Activated T-cell treated with anti-CD3 and anti-CD28 coated beads, Interleukin-2, amount 50 U/mL, for 24 hours (primary cell): Measurements from ENCODE around the gene PUS1.
"Not testable (repeated sequence)": the region's sequence is repeated elsewhere in the genome, so short reads cannot be mapped to it uniquely, and the experiment has no call there.

Source experiments
- DNase-seq: peaks from one replicate; pipeline ENCODE4 v3.0.0-alpha.2; 2020
- H3K27ac Mint-ChIP-seq: 2 replicates; pipeline ENCODE4 v1.8.0; 2020; ENCODE audit warnings: mild to moderate bottlenecking, mixed read lengths
- H3K27me3 Mint-ChIP-seq: 2 replicates; pipeline ENCODE4 v1.8.0; 2020; ENCODE audit warnings: mixed read lengths
- H3K36me3 Mint-ChIP-seq: 2 replicates; pipeline ENCODE4 v1.8.0; 2020; ENCODE audit warnings: low read depth, mixed read lengths
- H3K4me1 Mint-ChIP-seq: 2 replicates; pipeline ENCODE4 v1.8.0; 2020; ENCODE audit warnings: low read depth, mixed read lengths
- H3K4me3 Mint-ChIP-seq: 2 replicates; pipeline ENCODE4 v1.8.0; 2020; ENCODE audit warnings: mild to moderate bottlenecking, moderate library complexity, mixed read lengths
- H3K9me3 Mint-ChIP-seq: 2 replicates; pipeline ENCODE4 v1.8.0; 2020; ENCODE audit warnings: mixed read lengths

The PUS1 gene

DNA sequence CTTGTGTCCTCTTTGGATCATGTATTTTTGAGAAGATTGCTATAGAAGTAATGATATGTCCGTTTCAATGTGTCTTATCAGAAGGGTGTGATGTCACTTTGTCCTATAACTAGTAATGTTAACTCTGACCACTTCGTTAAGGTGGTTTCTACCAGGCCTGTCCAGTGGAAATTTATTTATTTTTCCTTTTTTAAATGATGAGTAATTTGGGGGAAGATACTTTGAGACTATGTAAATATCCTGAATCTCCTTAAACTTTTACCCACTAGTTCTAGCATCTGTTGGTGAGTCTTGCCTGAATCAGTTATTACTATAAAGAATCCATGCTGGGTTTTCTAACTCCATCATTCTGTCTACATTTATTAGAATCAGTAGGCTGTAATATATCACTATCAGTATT lies 36.0 kb downstream of the PUS1 start:
- DNase-seq: no peak
- Mint-ChIP-seq H3K36me3 (peaks cover 69% of the 10 kb centered on the region), H3K4me3 (no peak overlapping the region), H3K27me3 (no peaks in the 10 kb centered on the region), H3K9me3 (no peaks in the 10 kb centered on the region), H3K4me1 (peaks cover 62% of the 10 kb centered on the region), H3K27ac (no peak overlapping the region)

DNA sequence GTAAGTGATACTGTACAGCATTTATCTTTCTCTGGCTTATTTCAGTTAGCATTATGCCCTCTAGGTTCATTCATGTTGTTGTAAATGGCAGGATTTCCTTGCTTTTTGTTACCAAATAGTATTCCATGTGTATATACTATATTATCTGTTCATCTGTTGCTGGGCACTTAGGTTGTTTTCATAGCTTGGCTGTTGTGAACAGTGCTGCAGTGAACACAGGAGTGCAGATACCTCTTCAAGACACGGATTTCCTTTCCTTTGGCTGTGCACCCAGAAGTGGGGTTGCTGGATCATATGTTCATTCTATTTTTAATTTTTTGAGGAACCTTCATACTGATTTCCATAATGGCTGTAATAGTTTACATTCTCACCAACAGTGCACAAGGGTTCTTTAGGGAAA lies 42.1 kb downstream of the PUS1 start:
- H3K27ac Mint-ChIP-seq: no peak overlapping the region
- no peaks in the 10 kb centered on the region for H3K9me3 Mint-ChIP-seq
- H3K27me3 Mint-ChIP-seq: no peaks in the 10 kb centered on the region
- peaks cover 46% of the 10 kb centered on the region for H3K4me1 Mint-ChIP-seq
- no peak for DNase-seq
- no peak overlapping the region for H3K4me3 Mint-ChIP-seq
- H3K36me3 Mint-ChIP-seq: peaks cover 63% of the 10 kb centered on the region

DNA sequence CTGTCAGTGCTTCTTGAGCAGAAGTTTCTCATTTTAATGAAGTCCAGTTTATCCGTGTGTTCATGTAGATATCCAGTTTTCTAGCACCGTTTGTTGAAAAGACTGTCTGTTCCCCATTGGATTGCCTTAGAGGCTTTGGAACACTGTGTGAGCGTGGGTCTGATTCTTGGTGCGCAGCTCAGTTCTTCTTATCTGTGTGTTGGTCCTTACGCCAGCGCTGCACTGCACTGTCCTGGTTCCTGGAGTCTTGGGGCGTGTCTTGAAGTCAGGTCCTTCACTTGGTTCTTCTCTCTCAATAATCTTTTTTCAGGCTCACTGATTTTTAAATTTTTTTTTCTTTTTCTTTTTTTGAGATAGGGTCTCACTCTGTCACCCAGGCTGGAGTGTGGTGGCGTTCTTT lies 46.2 kb downstream of the PUS1 start:
- Mint-ChIP-seq H3K9me3 (no peaks in the 10 kb centered on the region), H3K4me3 (no peak overlapping the region), H3K27ac (peak overlapping the region; percentile 14), H3K36me3 (peaks cover 63% of the 10 kb centered on the region), H3K4me1 (peaks cover 36% of the 10 kb centered on the region), H3K27me3 (no peaks in the 10 kb centered on the region)
- DNase-seq: no peak

DNA sequence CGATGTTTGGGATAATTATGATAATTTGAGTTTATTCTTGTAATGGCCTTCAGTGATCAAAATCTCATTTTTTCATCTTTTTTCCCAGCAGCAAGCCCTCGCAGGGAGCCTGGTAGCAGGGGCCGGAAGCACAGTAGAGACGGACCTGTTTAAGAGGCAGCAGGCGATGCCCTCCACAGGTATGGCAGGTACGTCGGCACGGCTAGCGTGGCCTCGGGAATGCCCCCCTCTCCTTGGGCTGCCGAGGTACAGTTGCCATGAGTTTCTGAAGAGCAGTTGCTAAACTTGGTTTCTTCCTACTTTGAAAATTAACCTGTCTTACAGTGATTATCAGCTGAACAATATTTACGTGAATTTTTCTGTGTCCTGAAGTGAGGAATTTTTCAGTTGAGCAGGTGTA lies 50.5 kb downstream of the PUS1 start:
- Mint-ChIP-seq H3K36me3 (peaks cover 73% of the 10 kb centered on the region), H3K4me3 (no peak overlapping the region), H3K27ac (no peak overlapping the region), H3K27me3 (no peaks in the 10 kb centered on the region), H3K9me3 (no peaks in the 10 kb centered on the region), H3K4me1 (peaks cover 25% of the 10 kb centered on the region)
- no peak for DNase-seq

DNA sequence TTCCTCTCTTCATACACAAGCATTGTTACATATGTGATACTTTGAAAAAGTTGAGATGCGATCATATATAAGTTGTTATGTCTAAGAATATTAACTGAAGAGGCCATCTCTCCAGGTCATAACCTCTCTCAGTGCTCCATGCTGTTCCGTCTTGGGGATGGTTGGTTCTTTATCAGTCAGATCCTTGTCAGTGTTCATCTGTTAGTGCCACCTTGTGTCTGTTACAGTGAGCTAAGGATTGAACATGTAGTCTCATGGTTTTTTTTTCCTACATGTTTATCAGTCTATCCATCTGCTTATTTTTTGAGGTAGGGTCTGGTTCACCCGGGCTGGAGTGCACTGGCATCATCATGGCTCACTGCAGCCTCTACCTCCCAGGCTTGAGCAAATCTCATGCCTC lies 51.2 kb downstream of the PUS1 start:
- H3K36me3 Mint-ChIP-seq: peaks cover 76% of the 10 kb centered on the region
- no peak for DNase-seq

DNA sequence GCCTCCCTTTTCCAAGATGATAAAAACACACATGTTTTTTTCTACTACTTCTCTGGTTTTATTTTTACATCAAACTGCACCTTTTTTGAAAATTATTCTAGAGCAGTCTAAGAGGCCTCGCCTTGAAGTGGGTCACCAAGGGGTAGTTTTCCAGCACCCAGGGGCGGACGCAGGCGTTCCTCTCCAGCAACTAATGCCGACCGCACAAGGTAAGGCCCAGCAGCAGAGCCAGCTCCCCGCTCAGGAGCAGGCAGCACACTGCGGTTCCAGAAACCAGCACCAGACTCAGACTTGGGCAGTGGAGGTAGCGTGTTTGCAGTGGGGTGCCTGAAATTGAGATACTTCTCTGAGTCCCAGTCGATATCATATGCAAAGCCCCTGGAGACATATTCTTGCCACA lies 52.3 kb downstream of the PUS1 start:
- peaks cover 79% of the 10 kb centered on the region for H3K36me3 Mint-ChIP-seq
- H3K27ac Mint-ChIP-seq: no peak overlapping the region
- no peaks in the 10 kb centered on the region for H3K9me3 Mint-ChIP-seq
- DNase-seq: no peak
- no peaks in the 10 kb centered on the region for H3K27me3 Mint-ChIP-seq
- H3K4me1 Mint-ChIP-seq: peaks cover 14% of the 10 kb centered on the region
- H3K4me3 Mint-ChIP-seq: no peak overlapping the region

More for the DNA sequence above, 51.2 kb downstream of the PUS1 start:
- no peaks in the 10 kb centered on the region for H3K9me3 Mint-ChIP-seq
- peak overlapping the region; percentile 26 for H3K27ac Mint-ChIP-seq
- no peak overlapping the region for H3K4me3 Mint-ChIP-seq
- peaks cover 20% of the 10 kb centered on the region for H3K4me1 Mint-ChIP-seq
- H3K27me3 Mint-ChIP-seq: no peaks in the 10 kb centered on the region

DNA sequence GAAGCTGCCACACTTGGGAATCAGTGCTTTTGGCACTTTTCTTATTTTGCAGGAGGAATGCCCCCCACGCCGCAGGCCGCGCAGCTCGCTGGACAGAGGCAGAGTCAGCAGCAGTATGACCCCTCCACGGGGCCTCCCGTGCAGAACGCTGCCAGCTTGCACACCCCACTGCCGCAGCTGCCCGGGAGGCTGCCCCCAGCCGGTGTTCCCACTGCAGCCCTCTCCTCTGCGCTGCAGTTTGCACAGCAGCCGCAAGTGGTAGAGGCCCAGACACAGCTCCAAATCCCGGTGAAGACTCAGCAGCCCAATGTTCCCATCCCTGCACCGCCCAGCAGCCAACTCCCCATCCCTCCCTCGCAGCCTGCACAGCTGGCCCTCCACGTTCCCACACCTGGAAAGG lies 53.0 kb downstream of the PUS1 start:
- Mint-ChIP-seq H3K4me3 (no peak overlapping the region), H3K9me3 (no peaks in the 10 kb centered on the region), H3K27ac (no peak overlapping the region), H3K4me1 (peaks cover 10% of the 10 kb centered on the region), H3K27me3 (no peaks in the 10 kb centered on the region), H3K36me3 (peaks cover 82% of the 10 kb centered on the region)
- no peak for DNase-seq

DNA sequence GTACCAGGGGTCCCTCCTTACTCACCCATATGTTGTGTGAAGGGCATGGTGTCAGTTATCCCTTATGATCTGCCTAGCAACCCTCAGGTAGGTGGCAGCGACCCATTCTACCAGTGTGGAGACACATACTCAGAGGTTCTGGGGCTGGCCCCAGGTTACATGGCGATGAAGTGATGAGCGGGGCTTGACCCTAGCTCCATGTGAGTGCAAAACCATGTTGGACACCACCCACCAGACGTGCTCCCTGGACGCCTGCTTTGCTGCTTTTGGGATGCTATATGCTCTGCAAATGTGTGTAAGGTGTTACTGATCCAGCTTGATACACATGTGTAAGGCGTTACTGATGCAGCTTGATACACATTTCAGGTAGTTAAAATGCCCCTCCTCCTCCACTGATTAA lies 54.0 kb downstream of the PUS1 start:
- Mint-ChIP-seq H3K36me3 (peaks cover 85% of the 10 kb centered on the region), H3K4me1 (peaks cover 5% of the 10 kb centered on the region), H3K27me3 (no peaks in the 10 kb centered on the region), H3K27ac (no peak overlapping the region), H3K4me3 (no peak overlapping the region), H3K9me3 (no peaks in the 10 kb centered on the region)
- DNase-seq: no peak

DNA sequence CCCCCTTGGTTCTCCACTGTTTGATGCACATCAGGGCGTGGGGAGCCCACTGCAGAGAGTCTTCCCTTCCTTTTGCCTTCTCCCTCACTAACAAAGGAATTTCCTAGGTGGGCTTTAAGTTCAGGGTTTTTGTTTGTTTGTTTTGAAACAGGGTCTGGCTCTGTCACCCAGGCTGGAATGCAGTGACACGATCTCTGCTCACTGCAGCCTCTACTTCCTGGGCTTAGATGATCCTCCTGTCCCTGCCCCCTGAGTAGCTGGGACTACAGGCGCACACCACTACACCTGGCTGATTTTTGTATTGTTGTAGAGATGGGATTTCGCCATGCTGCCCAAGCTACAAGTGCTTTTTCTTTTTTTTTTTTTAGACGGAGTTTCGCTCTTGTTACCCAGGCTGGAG lies 54.5 kb downstream of the PUS1 start:
- Mint-ChIP-seq H3K4me3 (no peak overlapping the region), H3K9me3 (no peaks in the 10 kb centered on the region), H3K27me3 (no peaks in the 10 kb centered on the region), H3K27ac (no peak overlapping the region), H3K36me3 (peaks cover 87% of the 10 kb centered on the region), H3K4me1 (peaks cover 3% of the 10 kb centered on the region)
- DNase-seq: no peak

DNA sequence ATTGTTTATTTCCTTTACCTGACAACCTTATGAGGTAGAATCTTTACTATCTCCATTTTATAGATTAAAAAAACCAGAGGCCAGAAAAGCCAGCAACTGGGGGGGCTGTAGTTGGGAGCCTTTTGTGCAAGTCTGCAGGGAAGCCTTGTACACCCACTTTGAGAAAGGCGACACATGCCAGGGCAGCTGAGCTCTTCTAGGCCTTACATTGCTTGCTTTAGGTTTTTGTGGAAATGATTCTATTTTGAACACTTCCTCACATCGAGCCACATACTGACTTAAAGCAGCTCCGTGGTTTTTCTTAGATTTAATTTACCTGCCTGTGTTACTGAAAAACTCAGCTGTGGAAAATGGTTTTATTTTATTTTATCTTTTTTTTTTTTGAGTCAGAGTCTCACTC lies 55.3 kb downstream of the PUS1 start:
- Mint-ChIP-seq H3K4me3 (no peak overlapping the region), H3K27ac (no peak overlapping the region), H3K4me1 (peaks cover 3% of the 10 kb centered on the region), H3K9me3 (no peaks in the 10 kb centered on the region), H3K27me3 (no peaks in the 10 kb centered on the region), H3K36me3 (peaks cover 94% of the 10 kb centered on the region)
- DNase-seq: no peak

DNA sequence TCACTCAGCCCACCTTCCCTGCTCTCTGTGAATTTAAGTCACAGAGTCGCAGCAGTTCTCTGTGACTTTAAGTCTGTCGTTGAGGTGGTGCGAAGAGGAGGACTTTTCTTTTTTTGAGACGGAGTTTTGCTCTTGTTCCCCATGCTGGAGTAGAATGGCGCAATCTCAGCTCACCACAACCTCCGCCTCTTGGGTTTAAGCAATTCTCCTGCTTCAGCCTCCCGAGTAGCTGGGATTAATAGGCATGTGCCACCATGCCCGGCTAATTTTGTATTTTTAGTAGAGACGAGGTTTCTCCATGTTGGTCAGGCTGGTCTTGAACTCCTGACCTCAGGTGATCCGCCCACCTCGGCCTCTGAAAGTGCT lies 56.4 kb downstream of the PUS1 start:
- not testable (repeated sequence) for H3K27ac Mint-ChIP-seq, H3K9me3 Mint-ChIP-seq, H3K27me3 Mint-ChIP-seq, H3K4me3 Mint-ChIP-seq, DNase-seq, H3K4me1 Mint-ChIP-seq
- peaks cover 95% of the 10 kb centered on the region for H3K36me3 Mint-ChIP-seq

DNA sequence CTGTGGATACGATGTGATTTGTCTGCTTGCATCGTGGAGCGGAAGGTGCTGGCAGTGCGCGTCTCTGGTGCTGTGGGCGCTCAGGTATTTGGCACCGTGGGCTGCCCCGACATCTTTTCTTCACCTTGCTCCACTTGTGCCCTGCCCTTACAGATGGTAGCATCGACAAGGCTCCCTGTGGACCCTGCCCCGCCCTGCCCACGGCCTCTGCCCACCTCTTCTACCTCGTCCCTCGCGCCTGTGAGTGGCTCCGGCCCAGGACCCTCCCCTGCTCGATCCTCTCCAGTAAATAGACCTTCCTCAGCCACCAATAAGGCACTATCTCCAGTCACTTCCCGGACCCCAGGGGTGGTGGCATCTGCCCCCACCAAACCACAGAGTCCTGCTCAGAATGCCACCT lies 57.3 kb downstream of the PUS1 start:
- Mint-ChIP-seq H3K4me3 (no peak overlapping the region), H3K27ac (no peak overlapping the region), H3K4me1 (no peaks in the 10 kb centered on the region), H3K27me3 (no peaks in the 10 kb centered on the region), H3K36me3 (peaks cover 95% of the 10 kb centered on the region), H3K9me3 (no peaks in the 10 kb centered on the region)
- DNase-seq: no peak

DNA sequence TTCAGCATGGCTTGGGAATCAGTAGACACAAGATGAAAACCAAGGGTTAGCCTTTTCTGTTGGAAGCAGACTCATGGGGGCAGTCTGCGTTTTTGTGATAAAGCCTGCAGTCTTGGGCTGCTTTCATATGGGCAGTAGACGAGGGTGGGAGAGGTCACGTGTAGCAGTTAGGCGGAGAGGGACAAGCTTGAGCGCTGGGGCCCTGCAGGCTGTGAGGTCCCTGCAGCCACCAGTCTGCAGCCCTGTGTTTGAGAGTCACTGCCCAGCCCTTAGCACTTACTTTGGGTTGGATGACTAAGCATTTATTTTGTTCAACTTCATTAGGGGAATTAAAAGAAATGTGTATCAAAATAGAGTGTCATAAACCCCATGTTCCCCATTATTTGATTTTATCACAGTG lies 57.8 kb downstream of the PUS1 start:
- peaks cover 95% of the 10 kb centered on the region for H3K36me3 Mint-ChIP-seq
- no peak for DNase-seq
- H3K4me3 Mint-ChIP-seq: no peak overlapping the region
- peak overlapping the region; percentile 45 for H3K27ac Mint-ChIP-seq
- no peaks in the 10 kb centered on the region for H3K4me1 Mint-ChIP-seq
- H3K9me3 Mint-ChIP-seq: no peaks in the 10 kb centered on the region
- H3K27me3 Mint-ChIP-seq: no peaks in the 10 kb centered on the region

DNA sequence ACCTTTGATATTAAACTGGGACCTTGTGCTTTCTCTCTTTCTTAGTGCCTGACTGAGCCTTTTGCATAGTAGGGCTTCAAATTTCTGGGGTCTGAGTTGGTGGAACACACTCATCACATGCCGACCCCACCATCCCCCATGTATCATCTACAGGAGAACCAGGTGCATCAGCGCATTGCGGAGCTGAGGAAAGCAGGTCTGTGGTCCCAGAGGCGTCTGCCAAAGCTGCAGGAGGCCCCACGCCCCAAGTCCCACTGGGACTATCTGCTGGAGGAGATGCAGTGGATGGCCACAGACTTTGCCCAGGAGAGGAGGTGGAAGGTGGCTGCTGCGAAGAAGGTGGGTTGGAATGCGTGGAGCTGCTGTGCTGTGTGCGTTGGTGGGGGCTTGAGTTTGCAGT lies 58.5 kb downstream of the PUS1 start:
- Mint-ChIP-seq H3K27me3 (no peaks in the 10 kb centered on the region), H3K36me3 (peaks cover 95% of the 10 kb centered on the region), H3K27ac (peak overlapping the region; percentile 45), H3K9me3 (no peaks in the 10 kb centered on the region), H3K4me3 (no peak overlapping the region), H3K4me1 (no peaks in the 10 kb centered on the region)
- DNase-seq: no peak

DNA sequence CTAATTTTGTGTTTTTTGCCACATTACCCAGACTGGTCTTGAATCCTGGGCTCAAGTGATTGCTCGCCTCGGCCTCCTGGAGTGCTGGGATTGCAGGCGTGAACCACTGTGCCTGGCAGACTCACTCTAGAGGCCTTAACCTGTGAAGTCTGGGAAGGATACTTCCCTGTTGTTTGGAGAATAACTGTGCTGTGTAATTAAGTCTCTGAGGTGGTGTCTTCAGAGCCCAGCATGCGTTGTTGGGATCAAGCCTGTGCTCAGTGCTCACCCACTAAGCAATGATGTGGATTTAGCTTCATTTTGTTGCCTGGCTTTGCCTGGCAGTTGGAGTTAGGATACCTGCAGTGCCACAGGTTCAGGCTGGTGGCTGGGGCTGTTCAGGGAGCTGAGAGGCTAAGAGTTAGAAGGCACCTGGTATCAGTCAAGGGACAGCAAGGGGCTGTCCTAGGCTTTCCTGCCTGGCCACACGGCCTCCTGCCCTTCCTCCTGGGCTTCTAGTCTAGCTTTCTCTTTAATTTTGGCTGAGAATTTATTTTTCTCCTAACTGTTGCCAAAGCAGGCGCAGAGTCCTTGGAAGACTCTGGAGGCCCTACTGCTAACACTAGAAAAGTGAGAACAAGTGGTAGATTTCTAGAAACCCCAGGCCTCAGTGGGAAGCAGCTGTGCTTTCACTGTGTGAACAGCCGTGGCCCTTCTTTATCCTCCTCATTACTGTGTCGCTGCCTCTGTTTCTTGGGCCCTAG lies 59.1 kb downstream of the PUS1 start:
- H3K36me3 Mint-ChIP-seq: peaks cover 95% of the 10 kb centered on the region
- H3K4me1 Mint-ChIP-seq: no peaks in the 10 kb centered on the region
- no peaks in the 10 kb centered on the region for H3K9me3 Mint-ChIP-seq
- H3K27me3 Mint-ChIP-seq: no peaks in the 10 kb centered on the region
- peak overlapping the region; percentile 41 for H3K27ac Mint-ChIP-seq
- H3K4me3 Mint-ChIP-seq: no peak overlapping the region
- DNase-seq: no peak

DNA sequence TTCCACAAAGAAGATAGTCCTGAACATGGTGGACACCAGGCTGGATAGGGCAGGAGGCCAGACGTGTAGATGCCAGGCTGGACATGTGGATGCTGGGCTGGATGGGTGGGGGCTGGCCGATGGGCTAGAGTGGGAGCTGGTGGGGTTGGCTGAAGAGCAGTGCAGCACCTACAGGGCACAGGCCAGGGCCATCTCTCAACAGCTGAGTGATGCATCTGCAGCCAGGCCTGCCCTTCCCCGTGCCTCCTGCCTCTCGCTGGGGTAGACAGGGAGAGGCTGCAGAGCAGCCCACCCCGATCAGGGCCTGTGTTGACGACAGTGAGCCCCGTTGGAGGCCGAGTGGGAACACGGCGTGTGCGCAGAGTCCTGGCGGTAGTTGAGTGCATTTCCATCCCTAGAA lies 59.9 kb downstream of the PUS1 start:
- DNase-seq: no peak
- H3K27me3 Mint-ChIP-seq: no peaks in the 10 kb centered on the region
- H3K27ac Mint-ChIP-seq: peak overlapping the region; percentile 41
- H3K4me1 Mint-ChIP-seq: no peaks in the 10 kb centered on the region
- no peaks in the 10 kb centered on the region for H3K9me3 Mint-ChIP-seq
- peaks cover 95% of the 10 kb centered on the region for H3K36me3 Mint-ChIP-seq
- H3K4me3 Mint-ChIP-seq: no peak overlapping the region
